NK-92 (cell line): ENCODE data around the gene AMZ1.
"Not testable (repeated sequence)": the region's sequence is repeated elsewhere in the genome, so short reads cannot be mapped to it uniquely, and the experiment has no call there.

Experiments used
- DNase-seq: peaks from one replicate; lab custom pipeline; 2025; ENCODE audit not compliant: unreplicated experiment; lab: John Stamatoyannopoulos, UW

AMZ1 gene

GRCh38 chr7:2689951-2690705, 2.1 kb downstream of the AMZ1 start:
- DNase-seq: no peak

- no peak for DNase-seq
Measured at GRCh38 chr7:2691011-2691707, 3.2 kb downstream of the AMZ1 start.

GRCh38 chr7:2691932-2692439, 4.0 kb downstream of the AMZ1 start:
- not testable (repeated sequence) for DNase-seq

GRCh38 chr7:2692543-2692942, 4.5 kb downstream of the AMZ1 start:
- DNase-seq: no peak

- DNase-seq: not testable (repeated sequence)
Measured at GRCh38 chr7:2693420-2694121, 5.6 kb downstream of the AMZ1 start.

GRCh38 chr7:2694122-2694436, 6.1 kb downstream of the AMZ1 start:
- not testable (repeated sequence) for DNase-seq

GRCh38 chr7:2698581-2699288, 10.7 kb downstream of the AMZ1 start:
- no peak for DNase-seq

- no peak for DNase-seq
Measured at GRCh38 chr7:2699289-2699620, 11.3 kb downstream of the AMZ1 start.

- DNase-seq: no peak
Measured at GRCh38 chr7:2700141-2700850, 12.3 kb downstream of the AMZ1 start.

- no peak for DNase-seq
Measured at GRCh38 chr7:2701424-2701823, 13.4 kb downstream of the AMZ1 start.

GRCh38 chr7:2701832-2702593, 14.0 kb downstream of the AMZ1 start:
- DNase-seq: no peak

- DNase-seq: no peak
Measured at GRCh38 chr7:2702594-2702957, 14.6 kb downstream of the AMZ1 start.

GRCh38 chr7:2705371-2706096, 17.5 kb downstream of the AMZ1 start:
- no peak for DNase-seq

GRCh38 chr7:2706685-2707126, 18.7 kb downstream of the AMZ1 start:
- no peak for DNase-seq

- no peak for DNase-seq
Measured at GRCh38 chr7:2707481-2707880, 19.5 kb downstream of the AMZ1 start.

GRCh38 chr7:2708041-2708440, 20.0 kb downstream of the AMZ1 start:
- DNase-seq: no peak

- DNase-seq: no peak
Measured at GRCh38 chr7:2708547-2709310, 20.7 kb downstream of the AMZ1 start.

GRCh38 chr7:2709553-2710285, 21.7 kb downstream of the AMZ1 start:
- DNase-seq: no peak
